HG03439 (cell line): Measurements from ENCODE around the gene TRIM58.

Experiments
- ATAC-seq: cut with Tn5 transposase; IDR thresholded peaks from one replicate; pipeline ENCODE4 v1.9.1; 2021; ENCODE audit warnings: mild to moderate bottlenecking, moderate library complexity; ENCODE audit not compliant: unreplicated experiment

The TRIM58 gene

DNA sequence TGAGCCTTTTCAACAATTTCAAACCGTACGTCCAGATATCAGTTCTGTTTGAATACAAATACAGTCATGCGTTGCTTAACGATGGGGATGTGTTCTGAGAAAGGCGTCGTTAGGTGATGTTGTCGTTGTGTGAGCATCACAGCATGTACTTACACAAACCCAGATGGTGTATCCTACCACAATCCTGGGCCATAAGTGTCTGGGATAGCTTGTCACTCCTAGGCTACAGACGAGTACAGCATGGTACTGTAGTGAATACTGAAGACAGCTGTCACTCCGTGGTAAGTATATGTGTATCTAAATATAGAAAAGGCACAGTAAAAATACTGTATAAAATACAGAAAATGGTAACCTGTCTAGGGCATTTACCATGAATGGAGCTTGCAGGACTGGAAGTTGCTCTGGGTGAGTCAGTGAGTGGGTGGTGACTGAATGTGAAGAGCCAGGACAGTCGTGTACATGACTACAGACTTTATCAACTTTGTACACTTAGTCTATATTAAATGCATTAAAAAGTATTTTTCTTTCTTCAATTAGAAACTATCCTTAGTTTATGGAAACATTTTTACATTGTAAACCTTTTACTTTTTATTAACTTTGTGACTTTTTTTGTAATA is 27.9 kb downstream of the TRIM58 start:
- ATAC-seq, result no peak

- ATAC-seq, result no peak
These were observed 38.2 kb downstream of the TRIM58 start, which contains the start of gene OR2W3 for GRCh38 chr1:247895163-247895637. OR2W3 (plus strand) TSS chr1:247895587; CDS start chr1:247895587, 0 bp downstream.

- no peak for ATAC-seq
These were observed 39.0 kb downstream of the TRIM58 start for GRCh38 chr1:247895976-247896375.

DNA sequence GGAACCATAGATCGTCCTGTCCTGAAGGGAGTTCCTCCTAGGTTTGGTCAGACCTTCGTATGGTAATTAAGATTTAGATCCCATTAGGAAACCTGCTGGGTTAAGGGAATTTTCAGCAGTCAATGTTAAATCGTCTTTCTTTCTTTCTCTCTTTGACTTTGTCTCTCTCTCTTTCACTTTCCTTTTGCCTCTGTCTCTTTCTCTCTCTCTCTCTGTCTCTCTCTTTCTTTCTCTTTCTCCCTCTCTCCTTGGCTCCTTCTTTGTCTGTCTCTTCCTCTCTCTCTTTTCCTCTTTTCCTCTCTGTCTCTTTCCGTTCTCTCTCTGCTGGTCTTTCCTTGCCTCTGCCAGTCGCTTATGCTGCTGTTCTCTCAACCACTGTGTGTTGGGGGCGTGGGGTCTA is 47.1 kb downstream of the TRIM58 start:
- ATAC-seq, result no peak

GRCh38 chr1:247905181-247905580 is 48.2 kb downstream of the TRIM58 start:
- ATAC-seq, result no peak

DNA sequence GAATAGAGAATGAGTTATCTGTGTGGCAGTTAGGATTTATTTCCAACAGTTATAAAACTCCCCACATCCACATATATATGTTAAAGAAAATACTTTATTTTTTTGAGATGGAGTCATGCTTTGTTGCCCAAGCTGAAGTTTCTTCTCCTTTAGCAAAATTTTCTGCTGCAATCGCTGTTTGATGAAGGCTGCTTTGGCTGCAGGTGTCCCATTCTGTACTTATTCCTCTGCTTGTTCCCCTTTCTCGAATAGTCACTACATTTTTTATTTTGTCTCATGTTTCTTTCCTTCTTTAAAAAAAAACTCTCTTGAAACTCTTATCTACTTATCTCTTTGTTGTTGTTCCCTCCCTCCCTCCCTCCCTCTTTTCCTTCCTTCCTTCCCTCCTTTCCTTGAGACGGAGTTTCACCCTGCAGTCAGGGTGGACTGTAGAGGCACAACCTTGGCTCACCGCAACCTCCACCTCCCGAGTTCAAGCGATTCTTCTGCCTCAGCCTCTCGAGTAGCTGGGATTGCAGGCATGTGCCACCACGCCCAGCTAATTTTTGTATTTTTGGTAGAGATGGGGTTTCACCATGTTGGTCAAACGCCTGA is 49.0 kb downstream of the TRIM58 start:
- no peak for ATAC-seq

DNA sequence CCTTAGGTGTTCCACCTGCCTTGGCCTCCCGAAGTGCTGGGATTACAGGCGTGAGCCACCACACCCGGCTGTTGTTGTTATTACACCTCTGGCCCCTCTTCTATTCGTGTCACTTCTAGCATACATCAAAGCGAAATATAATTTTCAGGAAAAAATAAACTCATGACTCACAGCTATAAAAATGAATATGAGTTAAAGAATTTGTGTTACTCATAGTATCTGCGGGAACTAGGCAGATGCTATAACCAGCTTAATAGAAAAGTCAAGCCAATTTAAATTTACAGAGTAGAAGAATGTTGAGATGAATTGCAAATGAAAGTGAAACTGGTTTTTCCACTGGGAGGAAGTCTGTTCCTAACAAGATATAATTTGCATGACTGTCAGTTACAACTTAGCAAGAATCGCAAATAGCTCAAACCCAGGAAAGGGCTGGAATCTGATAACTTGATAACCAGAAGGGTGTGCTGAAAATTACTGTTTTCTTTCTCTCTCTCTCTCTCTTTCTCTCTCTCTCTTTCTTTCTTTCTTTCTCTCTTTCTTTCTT is 49.6 kb downstream of the TRIM58 start:
- ATAC-seq, result no peak

DNA sequence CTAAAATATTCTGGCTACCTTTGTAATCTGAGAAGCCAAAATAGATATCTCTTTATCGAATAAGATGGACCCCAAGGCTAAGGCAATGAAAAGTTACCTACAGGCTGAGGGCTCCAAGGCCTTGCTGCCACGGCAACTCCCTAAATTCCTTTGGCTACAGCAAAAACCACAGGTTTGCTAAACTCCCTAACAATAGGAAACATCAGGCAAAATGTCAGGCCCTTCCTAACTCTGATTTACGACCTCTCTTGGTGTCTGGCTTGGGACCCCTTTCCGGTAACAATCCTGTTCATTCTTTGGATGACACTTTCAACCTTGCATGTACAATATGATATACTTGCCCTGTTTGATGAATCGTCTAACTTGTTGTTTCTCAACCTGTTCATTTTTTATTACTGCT is 51.8 kb downstream of the TRIM58 start:
- ATAC-seq, result no peak

DNA sequence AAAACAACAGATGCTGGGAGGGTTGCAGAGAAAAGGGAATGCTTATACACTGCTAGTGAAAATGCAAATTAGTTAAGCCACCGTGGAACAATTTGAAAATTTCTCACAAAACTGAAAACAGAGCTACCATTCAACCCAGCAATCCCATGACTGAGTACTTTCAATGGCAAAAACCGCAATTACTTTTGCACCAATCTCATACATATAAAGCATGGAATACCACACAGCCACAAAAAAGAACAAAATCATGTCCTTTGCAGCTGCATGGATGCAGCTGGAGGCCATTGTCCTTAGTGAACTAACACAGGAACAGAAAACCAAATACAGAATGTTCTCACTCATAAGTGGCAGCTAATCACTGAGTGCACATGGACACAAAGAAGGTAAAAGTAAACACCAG is 56.8 kb downstream of the TRIM58 start:
- ATAC-seq, result no peak

DNA sequence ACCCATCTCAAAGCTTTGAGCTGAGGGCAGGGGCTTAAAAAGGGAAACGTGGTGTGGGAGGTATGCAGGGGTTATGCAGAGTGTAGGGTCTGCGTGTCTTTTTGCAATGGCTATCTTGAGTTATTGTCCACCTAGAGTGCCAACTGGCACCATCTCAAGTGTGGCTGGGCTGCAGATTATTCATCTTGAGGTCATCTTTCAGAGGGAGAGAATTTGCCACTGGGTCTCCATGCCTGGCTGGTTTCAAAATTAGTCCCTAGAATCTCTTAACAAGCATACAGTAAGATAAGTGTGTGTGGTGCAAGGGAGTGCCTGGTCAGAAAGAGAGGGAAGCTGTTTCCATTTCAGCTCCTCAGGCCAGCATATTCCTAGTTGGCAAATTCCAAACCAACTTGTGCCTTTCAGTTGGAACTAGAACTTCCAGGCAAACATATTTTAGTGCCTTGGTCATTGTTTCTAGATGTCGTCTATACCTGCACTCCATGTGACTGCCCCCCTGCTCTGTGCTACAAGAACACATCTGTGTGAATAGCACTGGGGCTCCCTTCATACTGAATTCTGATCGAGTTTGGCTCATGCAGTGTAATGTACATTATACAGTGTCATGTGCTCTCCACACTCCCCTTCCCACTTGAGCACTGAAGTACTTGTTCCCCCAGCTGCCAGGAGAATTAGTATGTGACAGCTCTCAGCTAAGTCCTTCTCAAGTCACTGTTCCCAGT is 58.1 kb downstream of the TRIM58 start:
- no peak for ATAC-seq

DNA sequence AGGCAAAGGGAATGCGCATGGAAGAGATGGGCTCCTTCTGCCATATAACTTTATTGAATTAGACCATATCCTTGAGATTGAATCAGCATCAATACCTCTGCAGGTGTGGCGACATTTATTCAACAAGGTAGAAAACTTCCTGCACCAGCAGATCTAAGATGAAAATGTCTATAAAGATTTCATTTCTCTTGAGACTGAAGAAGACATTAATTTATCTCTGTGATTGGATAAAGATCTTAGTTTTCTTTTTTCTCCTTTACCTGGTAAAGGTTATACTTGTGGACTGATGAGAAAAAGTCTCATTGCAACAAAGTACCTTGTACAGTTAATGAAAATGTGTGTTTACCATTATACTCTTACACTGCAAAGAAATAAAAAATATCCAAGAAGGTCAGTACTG is 63.0 kb downstream of the TRIM58 start, which contains the start of gene OR2T8:
TSS of gene OR2T8 (plus strand) at position 301 of the 400 bp plus-strand sequence. CDS start 766 bp downstream, outside the sequence.
- ATAC-seq, result no peak

DNA sequence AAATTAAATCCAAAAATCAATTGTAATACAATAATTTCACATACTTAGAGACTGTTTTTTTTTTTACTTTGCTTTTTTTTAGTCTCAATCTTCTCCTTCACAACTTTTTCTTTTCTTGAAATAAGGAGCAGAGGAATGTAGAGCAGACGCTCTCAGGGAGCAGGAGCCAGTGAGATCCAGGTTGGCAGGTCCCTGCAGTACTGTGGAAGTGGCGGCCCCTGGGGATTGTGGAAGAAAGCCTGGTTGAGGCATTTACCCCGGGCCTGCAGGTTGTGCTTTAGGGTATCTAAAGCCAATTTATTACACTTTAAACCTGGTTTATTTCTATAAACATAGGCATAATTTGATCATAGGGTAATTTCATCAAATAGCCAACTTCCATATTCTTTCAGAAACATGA is 67.0 kb downstream of the TRIM58 start:
- ATAC-seq, result no peak

DNA sequence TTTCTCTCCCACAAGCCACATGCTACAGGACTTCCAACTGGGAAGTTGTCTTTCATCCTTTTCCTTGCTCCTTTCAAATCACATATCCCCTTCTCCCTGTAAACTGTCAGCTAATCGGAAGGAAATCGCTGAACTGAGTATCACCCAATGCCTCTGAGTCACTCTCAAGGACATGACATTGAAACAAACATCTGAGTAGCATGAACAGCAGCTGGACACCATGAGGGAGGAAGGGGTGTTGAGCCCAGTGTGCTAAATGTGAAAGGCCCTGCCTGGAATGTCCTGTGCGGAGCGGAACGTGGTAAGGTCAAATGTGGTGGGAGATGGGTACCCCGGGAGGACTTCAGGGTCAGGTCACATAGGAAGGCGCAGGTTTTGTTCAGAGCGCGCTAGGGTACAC is 67.9 kb downstream of the TRIM58 start, which contains the start of gene OR2AJ1:
TSS of gene OR2AJ1 (plus strand) at position 22 of the 400 bp plus-strand sequence. CDS start 8,880 bp downstream, outside the sequence.
- ATAC-seq, result no peak
